HG03045 (cell line): Measurements from ENCODE around the gene SPATA12.

Source experiments
- ATAC-seq: cut with Tn5 transposase; IDR thresholded peaks from one replicate; pipeline ENCODE4 v1.9.1; 2021; ENCODE audit warnings: mild to moderate bottlenecking, moderate library complexity; ENCODE audit not compliant: unreplicated experiment

The SPATA12 gene

GRCh38 chr3:57048728-57049127 lies 11.7 kb upstream of the SPATA12 start:
- ATAC-seq, result no peak

- ATAC-seq, result no peak
These were observed 7.8 kb upstream of the SPATA12 start for GRCh38 chr3:57052662-57053061.

GRCh38 chr3:57053122-57053521 lies 7.3 kb upstream of the SPATA12 start:
- ATAC-seq, result no peak

- ATAC-seq, result no peak
These were observed 3.1 kb upstream of the SPATA12 start for GRCh38 chr3:57057351-57057750.

GRCh38 chr3:57059411-57059810 lies 1.1 kb upstream of the SPATA12 start:
- no peak for ATAC-seq

GRCh38 chr3:57061556-57061955 lies 1.1 kb downstream of the SPATA12 start:
- ATAC-seq, result no peak

- ATAC-seq, result no peak
These were observed 1.7 kb downstream of the SPATA12 start for GRCh38 chr3:57062101-57062631.

GRCh38 chr3:57063032-57063431 lies 2.6 kb downstream of the SPATA12 start:
- ATAC-seq, result no peak

- no peak for ATAC-seq
These were observed 3.5 kb downstream of the SPATA12 start for GRCh38 chr3:57064001-57064400.

- no peak for ATAC-seq
These were observed 4.1 kb downstream of the SPATA12 start for GRCh38 chr3:57064572-57064971.

GRCh38 chr3:57065588-57065987 lies 5.1 kb downstream of the SPATA12 start:
- no peak for ATAC-seq

- no peak for ATAC-seq
These were observed 6.0 kb downstream of the SPATA12 start for GRCh38 chr3:57066471-57066870.

GRCh38 chr3:57068437-57069089 lies 8.1 kb downstream of the SPATA12 start:
- ATAC-seq, result peak; percentile 96

- no peak for ATAC-seq
These were observed 9.0 kb downstream of the SPATA12 start for GRCh38 chr3:57069503-57069902.

GRCh38 chr3:57073628-57074027 lies 13.2 kb downstream of the SPATA12 start:
- ATAC-seq, result no peak

- no peak for ATAC-seq
These were observed 13.7 kb downstream of the SPATA12 start for GRCh38 chr3:57074135-57074534.

GRCh38 chr3:57076422-57076951 lies 16.0 kb downstream of the SPATA12 start:
- no peak for ATAC-seq

GRCh38 chr3:57077630-57078343 lies 17.3 kb downstream of the SPATA12 start:
- no peak for ATAC-seq

- ATAC-seq, result no peak
These were observed 17.8 kb downstream of the SPATA12 start for GRCh38 chr3:57078344-57078634.

GRCh38 chr3:57078635-57079473 lies 18.4 kb downstream of the SPATA12 start:
- ATAC-seq, result no peak

GRCh38 chr3:57079474-57079831 lies 19.0 kb downstream of the SPATA12 start:
- no peak for ATAC-seq

- no peak for ATAC-seq
These were observed 19.7 kb downstream of the SPATA12 start for GRCh38 chr3:57080171-57080570.
